Glomerular endothelial cell (primary cell): ENCODE results near the gene HSD17B14. TPM values are rescaled to one million over a fixed set of nuclear protein-coding genes. Genes with fewer than 3 reads are reported as not detected.

ENCODE experiments used
- DNase-seq: peaks from one replicate; pipeline ENCODE4 v3.0.0-alpha.2; 2011; ENCODE audit warnings: low read depth, low spot score; ENCODE audit errors: extremely low read depth
- total RNA-seq: library from RNA; depleted of rRNA; stranded (reverse); fragments of >200 nt; gene quantifications from 2 replicates; pipeline ENCODE4 v1.2.3, GENCODE V29; 2015

HSD17B14 gene
- total RNA-seq, 1 donor from 2014 or later, result 39.6 TPM

DNA sequence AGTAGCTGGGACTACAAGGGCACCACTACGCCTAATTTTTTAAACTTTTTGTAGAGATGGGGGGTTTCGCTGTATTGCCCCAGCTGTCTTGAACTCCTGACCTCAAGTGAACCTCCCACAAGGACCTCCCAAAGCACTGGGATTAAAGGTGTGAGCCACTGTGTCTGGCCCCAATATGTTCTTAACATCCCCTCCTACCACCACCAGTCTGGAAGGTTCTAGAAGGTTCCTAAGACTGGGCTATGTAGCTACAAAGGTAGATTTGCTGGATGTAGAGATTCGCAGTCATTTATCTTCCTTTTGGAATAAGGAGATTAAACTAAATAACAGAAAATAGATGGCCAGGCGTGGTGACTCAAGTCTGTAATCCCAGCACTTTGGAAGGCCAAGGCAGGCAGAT lies 5.3 kb downstream of the HSD17B14 start:
- DNase-seq, result no peak

DNA sequence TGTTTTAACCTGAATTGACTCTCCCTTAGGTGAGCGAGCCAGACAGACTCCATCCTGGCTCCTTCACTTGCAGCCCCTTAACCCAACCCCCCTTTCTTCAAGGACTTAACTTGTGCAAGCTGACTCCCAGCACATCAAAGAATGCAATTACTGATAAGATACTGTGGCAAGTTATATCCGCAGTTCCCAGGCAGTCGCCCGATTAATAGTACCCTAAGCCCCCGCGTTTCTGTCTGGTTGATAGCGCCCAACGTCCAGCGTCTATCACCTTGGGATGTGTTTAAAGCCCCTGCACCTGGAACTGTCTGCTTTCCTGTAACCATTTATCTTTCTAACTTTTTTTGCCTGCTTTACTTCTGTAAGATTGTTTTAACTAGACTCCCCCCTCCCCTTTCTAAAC lies 6.2 kb downstream of the HSD17B14 start:
- no peak for DNase-seq

DNA sequence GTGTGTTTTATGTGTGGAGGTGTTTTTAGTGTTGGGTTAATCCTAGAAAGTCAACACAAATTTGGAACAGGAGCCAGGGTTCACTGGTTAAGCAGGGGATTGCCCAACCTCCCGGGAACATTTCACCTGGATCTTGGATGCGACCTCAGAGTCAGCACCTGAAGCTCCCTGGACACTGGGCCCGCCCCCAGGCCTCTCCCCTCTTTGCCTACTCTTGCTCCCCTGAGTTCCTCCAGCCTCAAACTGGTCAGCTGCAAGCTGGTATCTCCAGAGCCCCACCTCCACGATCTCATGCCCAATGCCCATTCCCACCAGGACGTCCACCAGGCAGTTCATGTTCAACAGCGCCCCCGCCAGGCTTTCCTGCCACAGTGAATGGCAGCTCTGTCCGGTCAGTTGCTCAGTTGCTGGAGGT lies 9.7 kb downstream of the HSD17B14 start:
- no peak for DNase-seq

DNA sequence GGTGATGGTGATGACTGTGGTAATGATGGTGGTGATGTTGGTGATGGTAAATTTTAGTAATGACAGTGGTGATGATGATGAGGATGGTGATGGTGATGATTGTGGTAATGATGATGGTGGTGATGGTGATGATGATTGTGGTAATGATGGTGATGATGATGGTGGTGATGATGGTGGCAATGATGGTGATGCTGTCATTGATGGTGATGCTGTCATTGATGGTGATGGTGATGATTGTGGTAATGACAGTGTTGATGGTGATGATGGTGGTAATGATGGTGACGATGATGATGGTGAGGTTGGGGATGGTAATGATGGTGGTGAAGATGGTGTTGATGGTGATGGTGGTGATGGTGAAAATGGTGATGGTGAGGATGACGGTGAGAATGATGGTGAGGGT lies 13.8 kb downstream of the HSD17B14 start:
- no peak for DNase-seq

DNA sequence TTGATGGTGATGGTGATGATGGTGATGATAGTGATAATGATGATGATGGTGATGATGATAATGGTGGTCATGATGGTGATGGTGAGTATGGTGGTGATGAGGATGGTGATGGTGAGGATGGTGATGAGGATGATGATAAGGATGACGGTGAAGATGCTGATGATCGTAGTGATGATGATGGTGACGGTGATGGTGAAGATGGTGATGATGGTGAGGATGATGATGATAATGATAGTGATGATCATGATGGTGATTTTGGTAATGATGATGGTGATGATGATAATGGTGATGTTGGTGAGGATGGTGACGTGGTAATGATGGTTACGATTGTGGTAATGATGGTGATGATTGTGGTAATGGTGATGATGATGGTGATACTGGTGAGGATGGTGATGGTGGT lies 14.7 kb downstream of the HSD17B14 start:
- DNase-seq, result no peak

DNA sequence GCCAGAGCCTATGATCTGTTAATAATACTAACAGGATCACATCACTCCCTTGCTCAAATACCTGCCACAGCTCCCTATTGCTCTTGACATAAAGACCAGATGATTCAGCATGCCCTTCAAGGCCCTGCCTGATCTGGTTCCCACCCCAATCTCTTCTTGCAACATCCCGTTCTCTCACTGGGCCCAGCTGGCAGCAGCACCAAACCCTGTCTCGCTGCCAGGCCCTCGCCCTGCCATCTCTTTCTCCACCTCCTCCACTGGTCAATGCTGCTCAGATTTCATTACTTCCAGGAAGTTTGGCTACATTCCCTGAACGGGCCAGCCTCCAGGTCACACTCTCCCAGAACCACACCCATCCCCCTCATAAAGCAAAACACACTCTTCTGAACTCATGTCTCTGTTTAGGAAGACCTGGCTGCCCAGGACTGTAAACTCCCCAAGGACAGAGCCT lies 16.9 kb downstream of the HSD17B14 start:
- DNase-seq, result no peak

DNA sequence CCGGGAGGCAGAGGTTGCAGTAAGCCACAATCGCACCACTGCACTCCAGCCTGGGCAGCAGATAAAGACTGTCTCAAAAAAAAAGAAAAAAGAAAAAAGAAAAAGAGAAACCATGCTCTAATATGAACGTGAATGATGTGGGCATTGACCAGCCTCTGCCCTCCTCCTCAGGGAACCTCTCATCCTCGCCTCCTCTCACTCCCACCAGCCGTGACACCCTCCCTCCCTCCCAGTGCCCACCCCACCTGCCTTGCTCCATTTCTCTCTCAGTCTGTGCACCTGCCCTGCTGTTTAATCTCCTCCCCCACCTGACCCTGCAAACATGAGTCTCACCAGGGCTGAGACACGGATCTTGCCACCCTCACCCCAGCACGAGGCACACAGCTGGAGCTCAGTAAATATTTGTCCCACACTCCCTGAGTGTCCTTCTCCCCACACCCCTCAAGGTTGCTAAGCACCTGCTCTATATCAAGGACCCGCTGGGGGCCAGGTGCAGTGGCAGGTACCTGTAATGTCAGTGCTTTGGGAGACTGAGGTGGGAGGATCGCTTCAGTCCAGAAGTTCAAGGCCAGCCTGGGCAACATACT lies 18.0 kb downstream of the HSD17B14 start:
- DNase-seq, result no peak

DNA sequence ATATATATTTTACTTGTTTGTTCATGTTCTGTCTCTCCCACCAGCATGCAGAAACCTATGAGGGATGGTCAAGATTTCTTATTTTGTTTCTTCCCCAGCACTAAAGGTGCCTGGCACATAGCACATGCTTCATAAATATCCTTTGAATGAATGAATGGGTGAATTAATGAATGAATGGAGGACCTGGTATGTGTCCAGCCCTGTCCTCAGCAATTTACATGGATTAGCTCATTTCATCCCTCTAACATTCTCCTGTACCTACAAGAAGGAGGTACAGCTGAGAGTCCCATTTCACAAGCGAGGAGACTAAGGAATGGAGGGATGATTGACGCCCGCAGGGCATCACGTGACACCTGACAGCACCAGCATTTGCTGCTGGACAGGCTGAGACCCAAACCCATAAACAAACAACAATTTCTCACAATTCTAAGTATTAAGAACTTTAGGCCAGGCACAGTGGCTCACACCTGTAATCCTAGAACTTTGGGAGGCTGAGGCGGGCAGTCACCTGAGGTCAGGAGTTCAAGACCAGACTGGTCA lies 18.6 kb downstream of the HSD17B14 start:
- DNase-seq, result no peak

DNA sequence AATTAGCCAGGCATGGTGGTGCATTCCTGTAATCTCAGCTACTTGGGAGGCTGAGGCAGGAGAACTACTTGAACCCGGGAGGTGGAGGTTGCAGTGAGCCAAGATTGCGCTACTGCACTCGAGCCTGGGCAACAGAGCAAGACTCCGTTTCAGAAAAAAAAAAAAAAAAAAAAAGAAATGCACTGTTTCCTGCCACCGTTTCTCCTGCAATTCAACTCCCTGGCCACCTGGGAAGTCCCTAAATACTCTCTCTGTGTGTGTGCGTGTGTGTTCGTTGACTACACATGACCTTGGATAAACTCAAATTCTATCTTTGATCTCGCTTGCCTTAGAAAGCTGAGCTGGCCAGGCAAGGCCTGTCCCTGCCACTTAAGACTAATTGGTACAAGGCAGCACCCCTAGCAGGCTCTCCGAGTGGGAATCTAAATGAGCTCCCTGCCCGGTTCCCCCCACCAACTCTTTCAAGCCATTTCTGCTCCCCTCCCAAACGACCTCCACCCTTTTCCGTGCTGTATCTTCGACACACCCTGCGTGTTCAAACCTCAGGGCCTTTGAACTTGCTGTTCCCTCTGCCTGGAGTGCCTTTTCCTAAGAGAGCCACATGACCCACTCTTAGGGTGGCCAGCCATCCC lies 20.3 kb downstream of the HSD17B14 start:
- DNase-seq, result no peak

DNA sequence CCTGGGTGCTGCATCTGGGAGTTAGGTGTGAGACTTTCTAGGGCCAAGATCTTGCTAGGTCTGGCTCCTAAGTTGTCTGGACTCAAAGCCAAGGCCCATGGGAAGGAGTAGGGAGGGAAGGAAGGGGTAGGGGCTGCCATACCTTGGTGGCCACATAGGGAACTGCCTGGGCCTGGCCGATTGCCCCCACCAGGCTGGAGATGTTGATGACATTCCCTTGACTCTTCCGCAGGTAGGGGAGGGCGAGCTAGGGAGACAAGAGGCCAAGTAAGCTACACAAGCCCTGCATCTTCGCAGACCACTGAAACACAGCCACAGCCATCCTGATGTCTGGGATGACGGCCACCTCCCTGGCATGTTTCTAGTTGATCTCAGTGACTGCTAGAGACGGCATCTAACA lies 21.4 kb downstream of the HSD17B14 start:
- no peak for DNase-seq

DNA sequence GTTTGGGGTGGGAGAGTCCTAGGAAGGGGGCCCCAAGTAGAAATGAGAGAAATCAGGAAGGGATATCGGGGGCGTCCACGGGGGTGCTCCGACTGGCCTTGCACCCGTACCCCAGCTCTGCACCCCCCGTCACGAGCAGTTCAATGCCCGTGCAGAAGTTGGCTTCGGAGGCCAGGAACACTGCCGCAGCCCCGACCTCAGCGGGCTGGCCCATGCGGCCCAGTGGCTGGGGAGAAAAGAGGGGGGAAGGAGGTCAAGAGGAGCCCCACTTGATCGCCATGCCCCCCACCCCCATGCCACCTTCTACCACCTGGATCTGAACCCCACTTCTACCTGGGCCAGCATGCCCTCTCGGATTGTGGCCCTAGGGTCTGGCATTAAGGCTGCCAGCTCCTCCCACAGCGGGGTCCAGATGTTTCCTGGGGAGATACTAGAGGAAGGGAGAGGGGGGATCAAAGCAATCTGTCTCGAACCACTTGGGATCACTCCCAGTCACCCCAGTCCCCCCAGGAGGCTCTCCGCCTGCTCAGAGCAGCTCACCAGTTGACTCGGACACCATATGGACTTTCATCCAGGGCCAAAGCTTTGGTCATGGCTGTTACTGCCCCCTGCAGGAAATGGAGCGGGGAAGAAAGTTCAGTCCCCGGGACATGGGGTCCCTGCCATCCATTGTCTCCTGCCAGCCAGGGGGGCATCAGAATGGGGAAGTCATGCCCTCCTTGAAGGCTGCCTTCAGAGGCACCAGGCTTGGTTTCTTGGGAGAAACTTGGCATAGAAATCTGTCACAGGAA lies 23.0 kb downstream of the HSD17B14 start:
- DNase-seq, result no peak

DNA sequence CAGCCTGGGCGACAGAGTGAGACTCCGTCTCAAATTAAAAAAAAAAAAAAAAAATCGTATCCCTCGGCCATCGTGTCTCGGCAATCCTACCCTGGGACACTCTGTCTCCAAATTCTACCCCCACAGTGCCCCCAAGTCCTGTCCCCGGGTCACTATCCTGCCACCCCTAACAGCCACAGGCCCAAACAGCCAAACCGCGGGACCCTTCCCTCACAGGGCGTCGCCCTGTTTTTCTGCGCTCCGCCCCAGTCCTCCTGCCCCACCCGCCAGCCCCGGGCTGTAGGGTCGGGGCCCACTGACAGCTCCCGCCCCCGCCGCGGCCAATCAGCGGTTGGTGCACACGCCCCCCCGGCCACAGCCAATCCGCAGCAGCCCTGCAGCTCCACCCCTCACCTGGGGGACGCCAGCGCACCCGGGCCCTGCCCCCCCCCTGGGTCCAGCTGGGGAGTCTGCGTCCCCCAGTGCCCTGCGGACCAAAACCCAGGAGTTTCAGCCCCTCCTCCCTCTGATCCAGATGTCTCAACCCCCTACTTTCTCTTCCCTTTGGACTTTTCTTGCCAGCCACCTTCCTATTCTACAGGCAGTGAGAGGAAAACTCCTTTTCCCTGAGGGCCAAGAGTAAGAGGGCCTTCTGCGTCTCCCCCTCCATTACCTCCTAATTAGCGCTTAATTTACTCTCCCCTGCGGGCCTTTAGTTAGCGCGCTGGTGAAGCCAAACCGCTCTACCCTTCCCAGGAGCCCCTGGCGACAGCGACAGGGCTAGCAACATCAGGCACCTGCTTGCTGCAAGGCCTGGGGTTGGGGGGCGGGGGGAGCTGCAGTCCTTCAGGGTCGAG lies 24.0 kb downstream of the HSD17B14 start:
- DNase-seq, result no peak

DNA sequence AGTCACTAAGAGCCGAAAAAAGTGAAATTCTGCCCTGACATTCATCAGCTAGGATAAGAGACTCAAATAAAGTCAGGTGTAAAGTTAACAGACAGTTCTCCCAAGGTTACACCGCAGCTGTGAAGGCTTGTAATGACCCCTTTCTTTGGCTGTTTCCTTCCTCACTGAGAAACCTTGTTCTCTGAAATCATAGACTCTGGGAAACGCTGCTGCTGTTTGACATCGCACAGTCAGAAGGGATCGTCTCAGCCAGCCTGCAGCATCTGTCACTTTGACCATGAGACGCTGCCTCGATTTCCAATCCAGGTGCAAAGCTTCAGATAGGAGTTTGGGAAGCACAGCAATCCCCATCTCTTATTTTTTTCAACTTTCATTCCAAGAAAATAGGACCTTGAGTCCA lies 26.1 kb downstream of the HSD17B14 start:
- DNase-seq, result no peak

DNA sequence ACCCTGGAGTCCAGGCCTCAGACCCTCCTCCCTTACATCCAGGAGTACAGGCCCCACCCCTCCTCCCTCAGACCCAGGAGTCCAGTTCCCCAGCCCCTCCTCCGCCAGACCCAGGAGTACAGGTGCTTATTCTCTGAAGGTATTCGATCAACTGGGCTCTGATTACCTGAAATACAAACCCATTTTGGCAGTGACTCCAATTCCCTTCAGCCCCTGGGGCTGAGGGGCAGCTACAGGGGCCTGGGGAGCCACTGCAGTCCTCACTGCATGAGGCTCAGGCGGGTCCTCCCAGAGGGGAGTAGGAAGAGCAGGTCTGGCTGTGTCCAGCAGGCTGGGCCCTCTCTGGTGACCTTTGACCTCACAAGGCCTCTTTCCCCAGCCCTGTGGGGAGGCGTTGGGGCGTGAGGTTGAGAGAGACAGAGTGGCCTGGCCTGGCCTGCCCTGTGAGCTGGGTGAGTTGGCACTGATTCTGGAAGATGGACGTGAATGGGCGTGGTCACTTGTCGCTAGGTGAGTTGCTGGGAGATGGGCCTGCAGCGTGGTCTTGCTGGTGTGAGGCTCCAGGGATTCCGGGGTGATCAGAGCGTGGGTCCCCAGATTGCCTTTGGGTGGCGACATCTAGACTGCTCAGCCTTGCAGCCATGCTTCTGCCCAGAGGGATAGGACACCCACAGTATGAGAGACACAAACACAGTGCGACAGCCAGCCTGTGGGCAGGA lies 28.5 kb downstream of the HSD17B14 start:
- DNase-seq, result no peak

DNA sequence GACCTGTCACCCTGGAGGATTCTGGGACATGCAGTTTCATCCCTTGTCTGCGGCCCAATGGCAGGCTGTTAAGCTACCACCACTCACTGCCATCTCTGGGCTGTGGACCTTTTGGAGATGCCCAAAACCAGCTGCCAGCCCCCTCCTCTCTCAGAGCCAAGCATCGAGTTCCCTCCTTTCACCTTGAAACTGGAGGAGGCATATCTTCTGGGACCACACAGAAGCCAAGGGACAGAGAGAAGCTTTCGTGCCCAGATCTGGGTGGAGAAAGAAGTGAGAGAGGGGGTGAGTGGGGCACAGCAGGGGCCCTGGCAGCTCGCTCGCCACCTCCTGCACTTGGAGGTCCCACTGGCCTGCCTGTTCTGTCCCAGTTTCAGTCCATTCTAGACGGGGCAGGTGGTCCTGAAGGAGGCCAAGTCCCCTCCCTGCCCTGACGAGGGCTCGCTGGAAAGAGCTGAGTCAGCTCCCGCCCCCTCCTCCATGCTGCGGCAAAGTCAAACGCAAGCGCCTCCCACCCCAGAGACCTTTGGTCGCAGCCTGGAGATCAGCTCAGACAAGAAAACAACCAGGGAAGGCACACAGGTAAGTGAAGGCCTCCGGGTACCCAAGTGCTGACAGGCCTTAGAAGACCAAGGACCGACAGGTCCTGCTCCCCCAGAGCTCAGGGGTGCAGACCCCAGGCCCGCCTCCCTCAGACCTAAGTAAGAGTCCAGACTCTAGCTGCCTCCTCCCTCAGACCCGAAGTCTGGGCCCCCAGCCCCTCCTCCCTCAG lies 29.3 kb downstream of the HSD17B14 start:
- no peak for DNase-seq

DNA sequence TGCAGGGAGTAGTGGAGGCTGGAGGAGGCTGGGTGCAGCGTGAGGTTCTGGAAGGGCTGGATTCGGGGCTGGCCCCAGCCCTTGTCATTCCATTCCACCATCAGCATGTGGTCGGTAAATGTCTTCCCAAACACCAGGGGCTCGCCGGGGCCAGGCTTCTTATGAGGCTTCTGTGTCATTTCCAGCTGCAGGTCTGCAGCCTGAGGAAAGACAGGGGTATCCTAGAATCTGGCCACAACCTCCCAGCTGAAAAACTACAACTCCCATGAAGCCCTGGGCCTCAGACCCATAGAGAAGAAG lies 29.8 kb downstream of the HSD17B14 start:
- DNase-seq, result no peak

DNA sequence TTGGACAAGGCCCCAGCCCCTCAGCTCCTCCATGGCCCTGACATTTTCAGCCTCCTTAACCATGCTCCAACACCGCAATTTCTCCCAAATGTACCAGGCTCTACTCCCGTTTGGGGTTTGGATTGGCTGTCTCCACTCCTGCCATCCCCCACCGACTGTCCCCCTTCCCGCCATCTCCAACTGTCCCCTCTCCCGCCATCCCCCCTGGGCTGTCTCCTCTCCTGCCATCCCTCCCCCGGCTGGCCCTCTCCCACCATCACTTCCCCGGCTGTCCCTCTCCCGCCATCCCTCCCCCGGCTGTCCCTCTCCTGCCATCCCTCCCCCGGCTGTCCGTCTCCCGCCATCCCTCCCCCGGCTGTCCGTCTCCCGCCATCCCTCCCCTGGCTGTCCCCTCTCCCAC lies 30.8 kb downstream of the HSD17B14 start:
- no peak for DNase-seq

DNA sequence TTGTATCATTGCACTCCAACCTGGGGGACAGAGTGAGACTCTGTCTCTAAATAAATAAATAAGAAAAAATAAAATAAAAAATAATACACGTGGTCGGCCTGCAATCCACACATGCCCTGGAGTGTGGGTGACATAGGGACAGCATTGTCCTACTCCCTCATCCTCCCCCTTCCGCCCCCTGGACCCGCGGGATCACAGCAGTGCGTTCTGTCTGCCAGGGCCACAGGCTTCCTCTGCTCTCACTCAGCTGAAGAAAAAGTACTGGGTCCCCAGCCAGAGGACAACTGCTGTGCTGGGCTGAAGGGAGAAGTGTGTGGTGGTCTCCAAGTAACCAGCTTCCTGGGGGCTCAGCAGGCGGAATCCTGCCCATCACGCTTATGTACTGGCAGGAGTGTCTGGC lies 31.8 kb downstream of the HSD17B14 start:
- DNase-seq, result no peak

DNA sequence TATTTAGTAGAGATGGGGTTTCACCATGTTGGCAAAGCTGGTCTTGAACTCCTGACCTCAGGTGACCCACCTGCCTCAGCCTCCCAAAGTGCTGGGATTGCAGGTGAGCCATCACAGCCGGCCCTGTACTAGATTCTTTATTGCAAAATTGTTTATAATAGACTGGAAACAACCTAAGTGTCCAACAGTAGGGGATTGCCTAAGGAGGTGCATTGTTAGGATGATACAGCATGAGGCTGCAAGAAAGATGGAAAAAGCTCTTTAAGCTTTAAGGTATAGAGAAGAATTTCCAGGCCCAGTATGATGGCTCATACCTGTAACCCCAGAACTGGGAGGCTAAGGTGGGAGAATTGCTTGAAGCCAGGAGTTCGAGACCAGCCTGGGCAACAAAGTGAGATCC lies 33.7 kb downstream of the HSD17B14 start:
- DNase-seq, result no peak
